Adrenal gland (tissue), 5 donors: ENCODE results near the gene RNU6-9.

Experiments used
- CTCF ChIP-seq, 6 experiments: fragments of 450-650 bp in 4 of 6; fragments of 200-600 bp in 2 of 6; sonication (generic) in 1 of 6; IDR thresholded peaks; 1 replicate in 5 of 6; 2 replicates in 1 of 6; pipeline versions ENCODE4 v1.5.1 to v1.8.0; 2016 to 2021; ENCODE audit warnings: antibody characterized with exemption in 6 of 6, mild to moderate bottlenecking in 2 of 6, moderate library complexity in 1 of 6
- POLR2A ChIP-seq, 2 donors: fragments of 450-650 bp; IDR thresholded peaks; one replicate each; pipeline ENCODE4 v1.6.1; 2017; ENCODE audit warnings: antibody characterized with exemption in 2 of 2, mild to moderate bottlenecking in 2 of 2, moderate library complexity in 1 of 2
- donor health status: DM: no; HTN: no; CAD: no.

DNA sequence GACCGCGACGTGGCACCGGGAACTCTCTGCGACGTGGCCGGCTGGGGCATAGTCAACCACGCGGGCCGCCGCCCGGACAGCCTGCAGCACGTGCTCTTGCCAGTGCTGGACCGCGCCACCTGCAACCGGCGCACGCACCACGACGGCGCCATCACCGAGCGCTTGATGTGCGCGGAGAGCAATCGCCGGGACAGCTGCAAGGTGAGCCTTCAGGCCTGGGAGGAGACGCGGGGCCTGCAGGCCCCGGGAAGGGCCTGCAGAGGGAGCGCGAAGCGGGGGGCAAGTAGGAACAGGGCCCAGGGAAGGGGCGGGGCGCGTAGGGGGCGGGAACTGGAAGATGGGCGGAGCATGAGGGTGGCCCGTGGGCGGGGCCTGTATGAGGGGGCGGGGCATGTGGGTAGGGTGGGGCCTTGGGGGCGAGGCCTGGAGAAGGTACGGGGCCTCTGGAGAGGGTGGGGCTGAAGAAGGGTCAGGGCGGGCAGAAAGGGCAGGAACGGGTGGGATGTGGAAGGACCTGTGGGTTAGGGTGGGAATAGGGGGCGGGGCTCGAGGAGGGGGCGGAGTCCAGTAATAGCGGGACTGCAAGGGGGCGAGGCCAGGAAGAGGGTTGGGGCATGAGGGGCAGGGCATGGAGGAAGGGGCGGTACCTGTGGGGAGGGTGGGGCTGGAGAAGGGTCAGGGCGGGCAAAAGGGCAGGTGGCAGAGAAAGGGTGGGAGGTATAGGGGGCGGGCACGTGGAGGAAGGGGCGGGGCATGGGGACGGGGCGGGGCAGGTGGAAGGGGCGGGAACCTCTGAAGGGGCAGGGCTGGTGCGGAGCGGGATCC is 31.3 kb upstream of the RNU6-9 start:
- peak in 1 of 6 experiments; percentile 6 for TF ChIP-seq CTCF (IDR thresholded peaks at IDR 0.05)
- no peak for TF ChIP-seq POLR2A (IDR thresholded peaks at IDR 0.05)
